H9 (cell line): Measurements from ENCODE around the gene KIAA1328. TPM values are rescaled to one million over a fixed set of nuclear protein-coding genes. Genes with fewer than 3 reads are reported as not detected.

ENCODE experiments used
- DNase-seq: peaks from one replicate; pipeline ENCODE4 v3.0.0-alpha.2; 2017
- H2AFZ ChIP-seq: one replicate; pipeline ENCODE4 v1.6.1; 2013; ENCODE audit warnings: mild to moderate bottlenecking, low read length, control low read depth, moderate library complexity
- H2AK5ac ChIP-seq: 2 replicates; pipeline ENCODE4 v1.6.1; 2013; ENCODE audit warnings: low read length, control low read depth, mixed read lengths; ENCODE audit not compliant: insufficient read length
- H2BK120ac ChIP-seq: one replicate; pipeline ENCODE4 v1.6.1; 2013; ENCODE audit warnings: low read depth, mild to moderate bottlenecking, low read length, control low read depth, inconsistent platforms; ENCODE audit not compliant: poor library complexity, severe bottlenecking
- H2BK12ac ChIP-seq: 2 replicates; pipeline ENCODE4 v1.6.1; 2013; ENCODE audit warnings: low read length, control low read depth, mixed read lengths, low read depth; ENCODE audit not compliant: insufficient read length
- H2BK15ac ChIP-seq: 2 replicates; pipeline ENCODE4 v1.6.1; 2013; ENCODE audit warnings: low read depth, low read length, control low read depth
- H2BK20ac ChIP-seq: one replicate; pipeline ENCODE4 v1.6.1; 2013; ENCODE audit warnings: low read depth, mild to moderate bottlenecking, low read length, control low read depth, inconsistent platforms; ENCODE audit not compliant: poor library complexity, severe bottlenecking
- H2BK5ac ChIP-seq: 2 replicates; pipeline ENCODE4 v1.6.1; 2013; ENCODE audit warnings: low read length, control low read depth, mixed read lengths; ENCODE audit not compliant: insufficient read length
- H3K14ac ChIP-seq: 2 replicates; pipeline ENCODE4 v1.6.1; 2013; ENCODE audit warnings: low read length, control low read depth; ENCODE audit not compliant: insufficient read depth
- H3K18ac ChIP-seq: 2 replicates; pipeline ENCODE4 v1.6.1; 2013; ENCODE audit warnings: low read depth, mild to moderate bottlenecking, mixed read lengths, low read length, control low read depth; ENCODE audit not compliant: insufficient read length
- H3K23ac ChIP-seq: 2 replicates; pipeline ENCODE4 v1.6.1; 2013; ENCODE audit warnings: low read length, control low read depth, mixed read lengths, low read depth; ENCODE audit not compliant: insufficient read length
- H3K23me2 ChIP-seq: 2 replicates; pipeline ENCODE4 v1.6.1; 2013; ENCODE audit warnings: low read depth, mild to moderate bottlenecking, mixed read lengths, low read length, control low read depth; ENCODE audit not compliant: insufficient read length, poor library complexity, severe bottlenecking
- H3K27ac ChIP-seq: 2 replicates; pipeline ENCODE4 v1.5.1; 2013; ENCODE audit warnings: low read length, control low read depth, mixed read lengths, low read depth; ENCODE audit not compliant: insufficient read length
- H3K27me3 ChIP-seq: 2 replicates; pipeline ENCODE4 v1.6.1; 2013; ENCODE audit warnings: low read length, control low read depth, inconsistent platforms; ENCODE audit not compliant: insufficient read depth
- H3K4ac ChIP-seq: 2 replicates; pipeline ENCODE4 v1.6.1; 2013; ENCODE audit warnings: low read depth, mild to moderate bottlenecking, control low read depth, inconsistent platforms, low read length, moderate library complexity
- H3K4me1 ChIP-seq: 2 replicates; pipeline ENCODE4 v1.6.1; 2013; ENCODE audit warnings: low read length, control low read depth, inconsistent platforms; ENCODE audit not compliant: insufficient read depth
- H3K4me2 ChIP-seq: 2 replicates; pipeline ENCODE4 v1.6.1; 2013; ENCODE audit warnings: low read length, control low read depth, mixed read lengths; ENCODE audit not compliant: insufficient read length, insufficient read depth
- H3K56ac ChIP-seq: 2 replicates; pipeline ENCODE4 v1.6.1; 2013; ENCODE audit warnings: low read depth, mild to moderate bottlenecking, mixed read lengths, low read length, control low read depth; ENCODE audit not compliant: insufficient read length
- H3K79me1 ChIP-seq: 2 replicates; pipeline ENCODE4 v1.6.1; 2013; ENCODE audit warnings: low read depth, mild to moderate bottlenecking, moderate library complexity, low read length, control low read depth, inconsistent platforms; ENCODE audit not compliant: insufficient read depth, poor library complexity, severe bottlenecking
- H3K79me2 ChIP-seq: 2 replicates; pipeline ENCODE4 v1.6.1; 2013; ENCODE audit warnings: low read length, control low read depth, inconsistent platforms; ENCODE audit not compliant: insufficient read depth
- H3K9ac ChIP-seq: 2 replicates; pipeline ENCODE4 v1.6.1; 2013; ENCODE audit warnings: low read length, control low read depth, mixed read lengths; ENCODE audit not compliant: insufficient read length; ENCODE audit errors: extremely low read depth
- H3K9me3 ChIP-seq: one replicate; pipeline ENCODE4 v1.6.1; 2013; ENCODE audit warnings: low read depth, low read length, inconsistent platforms; ENCODE audit not compliant: control insufficient read depth
- H3T11ph ChIP-seq: one replicate; pipeline ENCODE4 v1.6.1; 2013; ENCODE audit warnings: mild to moderate bottlenecking, low read length, control low read depth, inconsistent platforms
- H4K20me1 ChIP-seq: one replicate; pipeline ENCODE4 v1.6.1; 2013; ENCODE audit not compliant: control insufficient read depth, insufficient read length, insufficient read depth
- H4K5ac ChIP-seq: 2 replicates; pipeline ENCODE4 v1.6.1; 2013; ENCODE audit warnings: low read depth, mild to moderate bottlenecking, mixed read lengths, low read length, control low read depth; ENCODE audit not compliant: insufficient read length
- H4K8ac ChIP-seq: replicated peaks from 2 replicates; pipeline ENCODE4 v1.6.1; 2013; ENCODE audit warnings: low read length, control low read depth, mixed read lengths, low read depth; ENCODE audit not compliant: insufficient read length
- H4K91ac ChIP-seq: 2 replicates; pipeline ENCODE4 v1.6.1; 2013; ENCODE audit warnings: low read depth, mild to moderate bottlenecking, moderate library complexity, mixed read lengths, low read length, control low read depth; ENCODE audit not compliant: insufficient read length
- H3K27ac Mint-ChIP-seq, 3 experiments: 2 replicates in 2 of 3; 3 replicates in 1 of 3; pipeline ENCODE4 v1.8.0; 2020 to 2021; ENCODE audit warnings: mixed read lengths in 3 of 3, mild to moderate bottlenecking in 1 of 3, moderate library complexity in 1 of 3
- H3K27me3 Mint-ChIP-seq: 2 replicates; pipeline ENCODE4 v1.8.0; 2021; ENCODE audit warnings: low read depth, mild to moderate bottlenecking, moderate library complexity, mixed read lengths
- H3K36me3 Mint-ChIP-seq, 3 experiments: 2 replicates in 2 of 3; 3 replicates in 1 of 3; pipeline ENCODE4 v1.8.0; 2020 to 2021; ENCODE audit warnings: low read depth in 3 of 3, mixed read lengths in 3 of 3; ENCODE audit not compliant: insufficient read depth in 1 of 3
- H3K4me1 Mint-ChIP-seq, 2 experiments: 2 replicates each; pipeline ENCODE4 v1.8.0; 2020; ENCODE audit warnings: mixed read lengths in 2 of 2
- H3K4me3 Mint-ChIP-seq, 2 experiments: 2 replicates in 1 of 2; 3 replicates in 1 of 2; pipeline ENCODE4 v1.8.0; 2020 to 2021; ENCODE audit warnings: mild to moderate bottlenecking in 2 of 2, mixed read lengths in 2 of 2, moderate library complexity in 1 of 2
- H3K9me3 Mint-ChIP-seq, 2 experiments: 2 replicates in 1 of 2; 3 replicates in 1 of 2; pipeline ENCODE4 v1.8.0; 2020; ENCODE audit warnings: mild to moderate bottlenecking in 2 of 2, mixed read lengths in 2 of 2, moderate library complexity in 1 of 2
- WGBS: extraction: QIAGEN DNeasy Blood & Tissue Kit; methylation state at CpG from one replicate; pipeline ENCODE4 v1.1.7; 2013; ENCODE audit warnings: missing lambda C conversion rate, low lambda C conversion rate, mixed read lengths; ENCODE audit not compliant: insufficient read length; ENCODE audit errors: extremely low coverage; 5-methylcytosine and 5-hydroxymethylcytosine counted together
- total RNA-seq: library from RNA; stranded (reverse); gene quantifications from 2 replicates; pipeline ENCODE4 v1.2.1, GENCODE V29; 2021
- TF ChIP-seq, protein P1 (sequence below): fragments of 200-600 bp; sonication (generic); conservative IDR thresholded peaks from 3 replicates; pipeline ENCODE4 v1.8.0; 2021; ENCODE audit warnings: antibody characterized with exemption, mild to moderate bottlenecking

Gene KIAA1328
- total RNA-seq, 1 experiment from 2014 or later = 4.9 TPM

- WGBS = no CpG with 5 or more reads among the region's 10 CpGs
- Histone ChIP-seq H4K20me1 (no peaks in the 10 kb centered on the region), H4K91ac (no peak overlapping the region), H3K79me1 (no peaks in the 10 kb centered on the region), H3K79me2 (no peaks in the 10 kb centered on the region), H3K27me3 (no peaks in the 10 kb centered on the region), H3K4me1 (no peaks in the 10 kb centered on the region), H2AK5ac (no peak overlapping the region), H3K14ac (no peak overlapping the region), H3K56ac (no peak overlapping the region), H4K8ac (no peak overlapping the region), H3K9me3 (no peaks in the 10 kb centered on the region), H2BK12ac (no peak overlapping the region), H3T11ph (no peak overlapping the region), H2BK15ac (no peak overlapping the region), H3K9ac (no peak overlapping the region), H3K4me2 (no peak overlapping the region), H3K4ac (no peak overlapping the region), H3K23ac (no peak overlapping the region), H2BK20ac (no peak overlapping the region), H4K5ac (no peak overlapping the region), H2AFZ (no peak overlapping the region), H3K23me2 (no peaks in the 10 kb centered on the region), H3K27ac (no peak overlapping the region), H3K18ac (no peak overlapping the region), H2BK5ac (no peak overlapping the region), H2BK120ac (no peak overlapping the region)
- H3K4me1 Mint-ChIP-seq = peaks cover 15 to 24% of the 10 kb centered on the region in 2 experiments
- TF ChIP-seq, protein P1, sequence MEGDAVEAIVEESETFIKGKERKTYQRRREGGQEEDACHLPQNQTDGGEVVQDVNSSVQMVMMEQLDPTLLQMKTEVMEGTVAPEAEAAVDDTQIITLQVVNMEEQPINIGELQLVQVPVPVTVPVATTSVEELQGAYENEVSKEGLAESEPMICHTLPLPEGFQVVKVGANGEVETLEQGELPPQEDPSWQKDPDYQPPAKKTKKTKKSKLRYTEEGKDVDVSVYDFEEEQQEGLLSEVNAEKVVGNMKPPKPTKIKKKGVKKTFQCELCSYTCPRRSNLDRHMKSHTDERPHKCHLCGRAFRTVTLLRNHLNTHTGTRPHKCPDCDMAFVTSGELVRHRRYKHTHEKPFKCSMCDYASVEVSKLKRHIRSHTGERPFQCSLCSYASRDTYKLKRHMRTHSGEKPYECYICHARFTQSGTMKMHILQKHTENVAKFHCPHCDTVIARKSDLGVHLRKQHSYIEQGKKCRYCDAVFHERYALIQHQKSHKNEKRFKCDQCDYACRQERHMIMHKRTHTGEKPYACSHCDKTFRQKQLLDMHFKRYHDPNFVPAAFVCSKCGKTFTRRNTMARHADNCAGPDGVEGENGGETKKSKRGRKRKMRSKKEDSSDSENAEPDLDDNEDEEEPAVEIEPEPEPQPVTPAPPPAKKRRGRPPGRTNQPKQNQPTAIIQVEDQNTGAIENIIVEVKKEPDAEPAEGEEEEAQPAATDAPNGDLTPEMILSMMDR = no peak
- peaks cover 20% of the 10 kb centered on the region for H3K27me3 Mint-ChIP-seq
- no peak for DNase-seq
- H3K36me3 Mint-ChIP-seq = no peaks in the 10 kb centered on the region
- peaks cover 0 to 3% of the 10 kb centered on the region in 2 experiments; a peak in 4 of 5 replicates for H3K9me3 Mint-ChIP-seq
- no peak overlapping the region for H3K4me3 Mint-ChIP-seq
- H3K27ac Mint-ChIP-seq = no peak overlapping the region
These were observed 448.9 kb downstream of the KIAA1328 start for GRCh38 chr18:37277804-37278203.

Other genes starting within 250 kb of the KIAA1328 start
- 139 and 147 TPM in 2 replicates for gene TPGS2, start 125 bp upstream of the KIAA1328 start, total RNA-seq